CD14-positive monocyte (primary cell): ENCODE measurements around the gene KRT75. TPM values are rescaled to one million over a fixed set of nuclear protein-coding genes. Genes with fewer than 3 reads are reported as not detected.

Experiments
- DNase-seq, 3 donors: peaks; one replicate each; pipeline ENCODE4 v3.0.0-alpha.2; 2011 to 2022
- H2AFZ ChIP-seq: 2 replicates; pipeline ENCODE4 v1.6.0; 2012; ENCODE audit warnings: mild to moderate bottlenecking, low read depth, low read length, inconsistent platforms; ENCODE audit not compliant: insufficient read depth, poor library complexity, severe bottlenecking
- H3K27ac ChIP-seq, 2 donors: 1 replicate in 1 of 2; 2 replicates in 1 of 2; pipeline ENCODE4 v1.5.1; 2012 to 2013; ENCODE audit warnings: low read length in 2 of 2, control low read depth in 1 of 2, inconsistent platforms in 1 of 2, low read depth in 1 of 2, mild to moderate bottlenecking in 1 of 2
- H3K27me3 ChIP-seq, 2 donors: one replicate each; pipeline versions ENCODE4 v1.6.0 to v1.6.1; 2011 to 2013; ENCODE audit warnings: low read length in 2 of 2; ENCODE audit not compliant: control insufficient read depth in 2 of 2, insufficient read depth in 2 of 2
- H3K36me3 ChIP-seq, 2 donors: replicated peaks in 1 of 2; 1 replicate in 1 of 2; 2 replicates in 1 of 2; pipeline versions ENCODE4 v1.5.1 to v1.6.1; 2012 to 2013; ENCODE audit warnings: low read length in 2 of 2, control low read depth in 1 of 2, inconsistent platforms in 1 of 2, mild to moderate bottlenecking in 1 of 2; ENCODE audit not compliant: insufficient read depth in 2 of 2, control insufficient read depth in 1 of 2
- H3K4me1 ChIP-seq, 2 donors: 1 replicate in 1 of 2; 2 replicates in 1 of 2; pipeline versions ENCODE4 v1.5.1 to v1.6.1; 2012 to 2013; ENCODE audit warnings: low read length in 2 of 2, control low read depth in 1 of 2, inconsistent platforms in 1 of 2, mild to moderate bottlenecking in 1 of 2, moderate library complexity in 1 of 2; ENCODE audit not compliant: insufficient read depth in 2 of 2, control insufficient read depth in 1 of 2
- H3K4me2 ChIP-seq: replicated peaks from 2 replicates; pipeline ENCODE3; 2012; ENCODE audit warnings: low read length, moderate library complexity, mild to moderate bottlenecking; ENCODE audit not compliant: poor library complexity, severe bottlenecking; ENCODE audit errors: extremely low read depth
- H3K4me3 ChIP-seq, 3 experiments: fragments of 200-600 bp in 1 of 3; sonication (generic) in 1 of 3; replicated peaks in 1 of 3; 1 replicate in 2 of 3; 2 replicates in 1 of 3; pipeline ENCODE4 v1.5.1; 2011 to 2013; ENCODE audit warnings: low read length in 3 of 3, mild to moderate bottlenecking in 3 of 3, control low read depth in 2 of 3, low read depth in 2 of 3, inconsistent platforms in 1 of 3, moderate library complexity in 1 of 3
- H3K79me2 ChIP-seq: 2 replicates; pipeline ENCODE4 v1.6.0; 2012; ENCODE audit warnings: mild to moderate bottlenecking, control low read depth, inconsistent platforms, low read length, moderate library complexity; ENCODE audit not compliant: insufficient read depth
- H3K9ac ChIP-seq: 2 replicates; pipeline ENCODE4 v1.6.0; 2017; ENCODE audit warnings: low read length, mild to moderate bottlenecking; ENCODE audit not compliant: insufficient read depth, poor library complexity, severe bottlenecking
- H3K9me3 ChIP-seq, 2 donors: replicated peaks in 1 of 2; 1 replicate in 1 of 2; 2 replicates in 1 of 2; pipeline versions ENCODE4 v1.5.1 to v1.6.1; 2012 to 2013; ENCODE audit warnings: low read length in 2 of 2, control low read depth in 1 of 2; ENCODE audit not compliant: control insufficient read depth in 1 of 2, insufficient read depth in 1 of 2
- H4K20me1 ChIP-seq: 2 replicates; pipeline ENCODE4 v1.6.0; 2012; ENCODE audit warnings: mild to moderate bottlenecking, low read length, control low read depth, moderate library complexity; ENCODE audit not compliant: insufficient read depth
- H3K27ac Mint-ChIP-seq, 7 donors: one replicate each; pipeline ENCODE4 v1.8.0; 2020; ENCODE audit warnings: mild to moderate bottlenecking in 7 of 7, mixed read lengths in 7 of 7, moderate library complexity in 6 of 7, inconsistent platforms in 2 of 7
- H3K27me3 Mint-ChIP-seq, 3 donors: one replicate each; pipeline ENCODE4 v1.8.0; 2021 to 2022; ENCODE audit warnings: low read depth in 3 of 3, mild to moderate bottlenecking in 3 of 3, mixed read lengths in 3 of 3, moderate library complexity in 3 of 3, inconsistent platforms in 1 of 3
- H3K36me3 Mint-ChIP-seq, 2 donors: one replicate each; pipeline ENCODE4 v1.8.0; 2020; ENCODE audit warnings: mixed read lengths in 2 of 2, inconsistent platforms in 1 of 2, mild to moderate bottlenecking in 1 of 2
- H3K4me1 Mint-ChIP-seq: one replicate; pipeline ENCODE4 v1.8.0; 2020; ENCODE audit warnings: mild to moderate bottlenecking, mixed read lengths
- H3K4me3 Mint-ChIP-seq, 2 donors: one replicate each; pipeline ENCODE4 v1.8.0; 2020; ENCODE audit warnings: mild to moderate bottlenecking in 2 of 2, mixed read lengths in 2 of 2, moderate library complexity in 1 of 2
- H3K9me3 Mint-ChIP-seq, 7 donors: one replicate each; pipeline ENCODE4 v1.8.0; 2020 to 2022; ENCODE audit warnings: mixed read lengths in 7 of 7, mild to moderate bottlenecking in 6 of 7, moderate library complexity in 6 of 7, inconsistent platforms in 2 of 7
- WGBS: methylation state at CpG from one replicate; pipeline ENCODE4 v1.1.5; 2013; ENCODE audit warnings: missing lambda C conversion rate; ENCODE audit not compliant: insufficient coverage; 5-methylcytosine and 5-hydroxymethylcytosine counted together
- intact Hi-C, 2 donors: fragments of 100-400 bp; cut with micrococcal nuclease; formaldehyde crosslinking; loops; one replicate each; pipeline versions ENCODE4 v1.15.0 to v1.15.1; 2023
- polyA plus RNA-seq, 3 donors: library from polyadenylated mRNA; depleted of rRNA in 1 of 3; unstranded in 2 of 3; stranded (reverse) in 1 of 3; fragments of 300-500 nt in 2 of 3; fragments of >200 nt in 1 of 3; fragmentation: Illumina TruSeq in 2 of 3; gene quantifications; 1 replicate in 2 of 3; 2 replicates in 1 of 3; pipeline ENCODE4 v1.2.3, GENCODE V29; 2012 to 2021
- TF ChIP-seq, protein P1 (sequence below): fragments of 200-600 bp; IDR thresholded peaks from one replicate; pipeline ENCODE4 v1.8.0; 2022; ENCODE audit warnings: antibody characterized with exemption, mild to moderate bottlenecking

KRT75 gene
- polyA plus RNA-seq, 3 donors: not detected

- intact Hi-C loops: no loop called here
- TF ChIP-seq, protein P1, sequence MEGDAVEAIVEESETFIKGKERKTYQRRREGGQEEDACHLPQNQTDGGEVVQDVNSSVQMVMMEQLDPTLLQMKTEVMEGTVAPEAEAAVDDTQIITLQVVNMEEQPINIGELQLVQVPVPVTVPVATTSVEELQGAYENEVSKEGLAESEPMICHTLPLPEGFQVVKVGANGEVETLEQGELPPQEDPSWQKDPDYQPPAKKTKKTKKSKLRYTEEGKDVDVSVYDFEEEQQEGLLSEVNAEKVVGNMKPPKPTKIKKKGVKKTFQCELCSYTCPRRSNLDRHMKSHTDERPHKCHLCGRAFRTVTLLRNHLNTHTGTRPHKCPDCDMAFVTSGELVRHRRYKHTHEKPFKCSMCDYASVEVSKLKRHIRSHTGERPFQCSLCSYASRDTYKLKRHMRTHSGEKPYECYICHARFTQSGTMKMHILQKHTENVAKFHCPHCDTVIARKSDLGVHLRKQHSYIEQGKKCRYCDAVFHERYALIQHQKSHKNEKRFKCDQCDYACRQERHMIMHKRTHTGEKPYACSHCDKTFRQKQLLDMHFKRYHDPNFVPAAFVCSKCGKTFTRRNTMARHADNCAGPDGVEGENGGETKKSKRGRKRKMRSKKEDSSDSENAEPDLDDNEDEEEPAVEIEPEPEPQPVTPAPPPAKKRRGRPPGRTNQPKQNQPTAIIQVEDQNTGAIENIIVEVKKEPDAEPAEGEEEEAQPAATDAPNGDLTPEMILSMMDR: no peak
- Histone ChIP-seq H3K9ac (no peak overlapping the region), H3K27me3 (no peaks in the 10 kb centered on the region), H3K9me3 (no peaks in the 10 kb centered on the region), H3K4me3 (no peak overlapping the region), H3K36me3 (no peaks in the 10 kb centered on the region), H3K4me2 (no peak overlapping the region), H4K20me1 (no peaks in the 10 kb centered on the region), H3K4me1 (no peaks in the 10 kb centered on the region), H3K79me2 (no peaks in the 10 kb centered on the region), H2AFZ (no peak overlapping the region), H3K27ac (no peak overlapping the region)
- Mint-ChIP-seq H3K27ac (no peak overlapping the region), H3K4me1 (no peaks in the 10 kb centered on the region), H3K9me3 (peaks cover 0 to 2% (median 0%) of the 10 kb centered on the region in 7 donors), H3K27me3 (peaks cover 4 to 7% (median 6%) of the 10 kb centered on the region in 3 donors), H3K36me3 (no peaks in the 10 kb centered on the region), H3K4me3 (no peak overlapping the region)
- 93% methylated on average over 4 of the region's 4 CpGs for WGBS
- no peak for DNase-seq
Observed at GRCh38 chr12:52401926-52402325, 32.2 kb downstream of the KRT75 start.

- no peaks in the 10 kb centered on the region for H3K79me2 ChIP-seq
- WGBS: 90% methylated on average over 2 of the region's 5 CpGs
Observed at GRCh38 chr12:52401526-52401925, 32.6 kb downstream of the KRT75 start.

More at GRCh38 chr12:52401526-52401925, 32.6 kb downstream of the KRT75 start:
- H2AFZ ChIP-seq: no peak overlapping the region
- no peak overlapping the region for H3K9ac ChIP-seq
- DNase-seq: no peak
- H3K4me3 ChIP-seq: no peak overlapping the region
- Mint-ChIP-seq H3K4me1 (no peaks in the 10 kb centered on the region), H3K36me3 (no peaks in the 10 kb centered on the region), H3K4me3 (no peak overlapping the region), H3K27me3 (peaks cover 4 to 7% (median 6%) of the 10 kb centered on the region in 3 donors), H3K9me3 (peaks cover 0 to 2% (median 0%) of the 10 kb centered on the region in 7 donors), H3K27ac (no peak overlapping the region)
- no peaks in the 10 kb centered on the region for H4K20me1 ChIP-seq
- no peaks in the 10 kb centered on the region for H3K4me1 ChIP-seq
- H3K9me3 ChIP-seq: no peaks in the 10 kb centered on the region
- intact Hi-C loops: no loop called here
- TF ChIP-seq, protein P1: no peak
- H3K27me3 ChIP-seq: no peaks in the 10 kb centered on the region
- no peak overlapping the region for H3K27ac ChIP-seq
- no peaks in the 10 kb centered on the region for H3K36me3 ChIP-seq
- no peak overlapping the region for H3K4me2 ChIP-seq
